Kidney (tissue), 14 donors: ENCODE data around the gene RBM12. TPM values are rescaled to one million over a fixed set of nuclear protein-coding genes. Genes with fewer than 3 reads are reported as not detected.

Experiments used
- DNase-seq, 5 donors: peaks; one replicate each; pipeline ENCODE4 v3.0.0-alpha.2; 2013 to 2020
- FAIRE-seq: peaks from 2 replicates; lab custom pipeline; 2012; peaks lifted over from hg19 to GRCh38; lab: Jason Lieb, UNC
- H3K27ac ChIP-seq, 2 donors: one replicate each; pipeline ENCODE4 v1.7.0; 2013; ENCODE audit warnings: low read depth in 2 of 2, low read length in 2 of 2, inconsistent platforms in 1 of 2
- H3K27me3 ChIP-seq: one replicate; pipeline ENCODE4 v1.7.1; 2013; ENCODE audit warnings: low read length, inconsistent platforms; ENCODE audit not compliant: control insufficient read depth, insufficient read depth
- H3K36me3 ChIP-seq, 3 donors: one replicate each; pipeline versions ENCODE4 v1.7.0 to v1.7.1; 2013; ENCODE audit warnings: low read length in 3 of 3, control low read depth in 1 of 3, inconsistent platforms in 1 of 3; ENCODE audit not compliant: insufficient read depth in 3 of 3, control insufficient read depth in 2 of 3
- H3K4me1 ChIP-seq, 3 donors: one replicate each; pipeline versions ENCODE4 v1.7.0 to v1.7.1; 2013; ENCODE audit warnings: low read length in 3 of 3, inconsistent platforms in 1 of 3, low read depth in 1 of 3; ENCODE audit not compliant: control insufficient read depth in 2 of 3, insufficient read depth in 2 of 3
- H3K4me3 ChIP-seq, 3 donors: one replicate each; pipeline versions ENCODE4 v1.7.0 to v1.8.1; 2013; ENCODE audit warnings: low read length in 3 of 3, control low read depth in 1 of 3, inconsistent platforms in 1 of 3
- H3K9ac ChIP-seq, 3 donors: one replicate each; pipeline versions ENCODE4 v1.7.0 to v1.7.1; 2013; ENCODE audit warnings: low read length in 3 of 3, control low read depth in 1 of 3, inconsistent platforms in 1 of 3
- H3K9me3 ChIP-seq, 3 donors: one replicate each; pipeline versions ENCODE4 v1.7.0 to v1.7.1; 2013; ENCODE audit warnings: low read length in 3 of 3, control low read depth in 1 of 3, inconsistent platforms in 1 of 3; ENCODE audit not compliant: control insufficient read depth in 2 of 3, insufficient read depth in 1 of 3
- CTCF ChIP-seq: IDR thresholded peaks from 3 replicates; pipeline ENCODE4 v1.5.1; 2012; ENCODE audit warnings: mild to moderate bottlenecking, moderate library complexity, borderline replicate concordance; ENCODE audit not compliant: insufficient read depth; ENCODE audit errors: extremely low read depth
- intact Hi-C: fragments of 100-400 bp; cut with DNase I; formaldehyde crosslinking; loops from one replicate; pipeline ENCODE4 v1.11.1; 2022
- polyA plus RNA-seq: library from polyadenylated mRNA; stranded (reverse); fragments of 350-450 nt; fragmentation: Illumina TruSeq; extraction: RNeasy Lipid Tissue Mini Kit (QIAGEN cat#74804); gene quantifications from one replicate; pipeline ENCODE4 v1.2.3, GENCODE V29; 2014; ENCODE audit warnings: low read depth, low replicate concordance; ENCODE audit not compliant: insufficient read depth
- total RNA-seq: library from RNA; stranded (reverse); fragmentation: NEBNext Ultra II Directional; extraction: Animal tissue kit (Norgen Biotek cat#: 25700); gene quantifications from one replicate; pipeline ENCODE4 v1.2.1, GENCODE V29; 2021
- donor health status: control.
- donor health status: control.
- donor health status: control.
- donor health status: control.
- donor health status: control.
- donor health status: DM: yes; HTN: yes; CAD: no.
- donor health status: Normal renal cell carcinoma (clear cell type).

RBM12 gene
- total and polyA plus RNA-seq, 2 donors from 2014 or later = 11.1 to 101 TPM

GRCh38 chr20:35648836-35649235 lies 15.9 kb downstream of the RBM12 start:
- Histone ChIP-seq H3K27ac (no peak overlapping the region), H3K27me3 (no peaks in the 10 kb centered on the region), H3K4me1 (no peaks in the 10 kb centered on the region), H3K9me3 (no peaks in the 10 kb centered on the region), H3K9ac (no peak overlapping the region), H3K4me3 (no peak overlapping the region), H3K36me3 (peaks cover 8 to 12% (median 11%) of the 10 kb centered on the region in 3 donors)
- DNase-seq = no peak
- no peak for FAIRE-seq
- TF ChIP-seq CTCF = no peak
- intact Hi-C loops = no loop called here

GRCh38 chr20:35644806-35645205 lies 19.9 kb downstream of the RBM12 start:
- Histone ChIP-seq H3K36me3 (peaks cover 0 to 2% (median 0%) of the 10 kb centered on the region in 3 donors), H3K27me3 (no peaks in the 10 kb centered on the region), H3K4me1 (no peaks in the 10 kb centered on the region), H3K9ac (no peak overlapping the region), H3K4me3 (no peak overlapping the region), H3K27ac (no peak overlapping the region), H3K9me3 (no peaks in the 10 kb centered on the region)
- no peak for TF ChIP-seq CTCF
- no peak for DNase-seq
- no peak for FAIRE-seq
- intact Hi-C loops = no loop called here

- Histone ChIP-seq H3K36me3 (no peaks in the 10 kb centered on the region), H3K27ac (no peak overlapping the region), H3K4me3 (no peak overlapping the region), H3K9ac (no peak overlapping the region), H3K4me1 (no peaks in the 10 kb centered on the region), H3K27me3 (no peaks in the 10 kb centered on the region), H3K9me3 (no peaks in the 10 kb centered on the region)
- DNase-seq (no peak), FAIRE-seq (no peak)
- TF ChIP-seq CTCF = no peak
- intact Hi-C loops = no loop called here
These were observed 21.7 kb downstream of the RBM12 start for GRCh38 chr20:35643045-35643444.

GRCh38 chr20:35641743-35642142 lies 23.0 kb downstream of the RBM12 start:
- no peaks in the 10 kb centered on the region for H3K4me1 ChIP-seq
- FAIRE-seq (no peak), DNase-seq (no peak)
- H3K9me3 ChIP-seq = no peaks in the 10 kb centered on the region
- no peak for TF ChIP-seq CTCF
- H3K9ac ChIP-seq = no peak overlapping the region
- intact Hi-C loops = no loop called here
- no peak overlapping the region for H3K4me3 ChIP-seq
- no peak overlapping the region for H3K27ac ChIP-seq
- no peaks in the 10 kb centered on the region for H3K36me3 ChIP-seq
- no peaks in the 10 kb centered on the region for H3K27me3 ChIP-seq
